Stimulated activated CD4-positive, alpha-beta T cell treated with anti-CD3 and anti-CD28 coated beads, Interleukin-4, amount 100 ng/mL, for 48 hours (primary cell): Measurements from ENCODE around the gene MAMLD1.

Experiments used
- DNase-seq, 2 donors: peaks; one replicate each; pipeline ENCODE4 v3.0.0-alpha.2; 2020; ENCODE audit warnings: low read depth in 2 of 2

MAMLD1 gene

DNA sequence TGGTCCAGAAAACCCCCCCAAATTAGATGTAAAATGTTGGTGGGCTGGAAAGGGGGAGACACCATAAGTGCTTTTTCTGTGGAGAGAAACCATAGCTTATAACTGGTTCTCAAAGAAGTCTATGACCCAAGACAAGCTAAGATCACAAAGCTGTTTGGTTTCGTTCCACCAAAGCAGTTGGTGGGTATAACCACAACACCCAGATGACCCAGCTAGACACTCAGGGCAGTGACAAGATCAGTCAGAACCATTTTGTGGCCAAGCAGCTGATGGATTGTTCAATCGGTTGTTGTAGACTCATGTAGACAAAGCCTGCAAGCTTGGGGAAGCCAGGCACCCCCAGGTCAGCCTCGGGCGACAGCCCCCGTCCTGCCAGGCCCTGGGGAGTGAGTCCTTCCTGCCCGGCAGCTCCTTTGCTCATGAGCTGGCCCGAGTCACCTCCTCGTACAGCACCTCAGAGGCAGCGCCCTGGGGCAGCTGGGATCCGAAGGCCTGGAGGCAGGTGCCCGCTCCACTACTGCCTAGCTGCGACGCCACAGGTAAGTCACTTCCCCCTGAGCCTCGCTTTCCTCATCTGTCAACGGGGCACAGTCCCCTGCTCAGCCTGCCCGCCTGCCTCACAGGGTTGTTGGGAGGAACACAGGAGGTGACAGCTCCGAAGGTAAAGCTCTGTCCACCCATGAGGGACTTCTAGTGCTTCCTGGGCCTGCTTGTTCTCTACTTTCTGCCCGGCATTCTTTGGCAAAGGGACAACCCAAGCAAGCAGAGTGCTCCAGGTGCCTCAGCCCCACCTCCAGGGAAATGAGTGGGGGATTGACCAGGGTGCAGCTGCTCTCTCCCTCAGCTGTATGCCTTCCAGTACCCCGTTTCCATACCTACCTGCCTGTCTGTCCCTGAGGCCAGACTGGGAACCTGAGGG, 140.1 kb downstream of the MAMLD1 start:
- no peak for DNase-seq

- DNase-seq, result no peak
Measured at GRCh38 chrX:150503898-150504219, 140.7 kb downstream of the MAMLD1 start.

DNA sequence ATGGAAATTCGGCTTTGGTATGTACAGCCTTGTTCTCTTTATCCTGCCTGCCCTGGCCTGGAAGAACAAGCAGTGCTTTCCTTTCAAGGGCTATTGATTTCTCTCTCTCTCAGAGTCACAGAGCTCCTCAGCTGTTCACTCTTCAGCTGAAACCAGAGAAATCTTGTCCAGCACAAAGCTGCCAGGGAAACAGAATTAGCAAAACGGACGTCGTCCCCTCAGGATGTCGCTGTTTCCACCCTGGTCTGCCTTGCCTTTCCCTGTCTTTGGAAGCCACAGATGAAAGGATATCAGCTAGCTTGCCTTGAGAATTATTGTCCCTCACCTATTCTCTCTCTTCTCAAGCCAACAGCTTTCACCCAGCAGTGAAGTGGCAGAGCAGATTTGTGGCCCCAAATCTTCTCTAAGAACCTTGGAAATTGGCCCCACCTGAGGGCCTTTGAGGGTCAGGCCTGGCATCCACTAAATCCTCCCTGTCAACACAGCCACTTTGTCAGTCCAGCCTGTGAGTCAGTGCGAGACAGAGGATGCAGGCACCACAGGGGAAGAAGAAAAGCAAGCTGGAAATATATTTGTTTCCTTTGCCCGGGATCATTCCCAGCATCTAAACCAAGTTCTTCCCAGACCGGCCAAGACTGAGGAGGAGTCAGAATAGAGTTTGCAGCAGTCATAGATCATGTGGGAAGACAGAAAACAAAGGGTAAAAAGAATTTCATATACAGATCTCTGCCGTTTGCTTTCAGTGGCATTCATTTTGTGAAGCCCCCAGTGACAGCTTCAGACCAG, 141.5 kb downstream of the MAMLD1 start:
- DNase-seq, result no peak

DNA sequence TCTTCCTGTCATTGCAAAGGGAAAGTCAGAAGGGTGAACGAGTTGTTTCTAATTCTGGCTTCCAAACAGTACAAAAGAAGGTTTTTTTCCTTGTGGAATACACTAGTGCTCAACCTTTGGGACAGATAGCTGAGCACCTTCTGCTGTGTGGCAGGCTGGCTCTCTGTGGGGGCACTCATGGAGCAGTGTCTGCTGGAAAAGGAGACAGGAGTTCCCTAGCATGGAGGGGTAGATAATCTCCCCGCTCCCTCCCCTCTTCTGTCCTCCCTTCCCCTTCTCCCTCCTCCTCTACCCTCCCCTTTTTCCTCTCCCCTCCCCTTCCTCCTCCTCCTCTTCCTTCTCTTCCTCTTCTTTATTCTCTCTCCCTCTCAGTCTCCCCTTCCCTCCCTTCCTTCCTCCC, 142.9 kb downstream of the MAMLD1 start:
- DNase-seq, result no peak

DNA sequence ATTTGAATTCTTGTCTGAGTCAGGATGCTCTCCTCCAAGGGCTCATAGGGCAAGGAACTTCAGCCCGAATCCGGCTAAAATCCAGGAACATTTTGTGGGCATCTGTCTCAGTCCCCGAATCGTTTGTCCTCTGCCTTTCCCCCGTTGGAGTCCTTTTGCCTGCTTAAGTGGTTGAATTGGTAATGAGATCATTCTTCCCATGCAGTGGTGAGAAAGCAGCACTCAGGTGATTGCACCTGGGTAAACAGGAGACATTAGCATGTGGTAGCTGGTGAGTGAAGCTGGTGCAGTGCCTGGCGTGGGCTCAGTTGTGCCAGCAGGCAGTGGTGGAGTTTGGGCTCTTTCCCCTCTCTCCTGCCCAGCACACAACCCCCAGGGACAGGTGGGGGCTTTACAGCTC, 143.4 kb downstream of the MAMLD1 start:
- no peak for DNase-seq

GRCh38 chrX:150507251-150507856, 144.2 kb downstream of the MAMLD1 start:
- no peak for DNase-seq

DNA sequence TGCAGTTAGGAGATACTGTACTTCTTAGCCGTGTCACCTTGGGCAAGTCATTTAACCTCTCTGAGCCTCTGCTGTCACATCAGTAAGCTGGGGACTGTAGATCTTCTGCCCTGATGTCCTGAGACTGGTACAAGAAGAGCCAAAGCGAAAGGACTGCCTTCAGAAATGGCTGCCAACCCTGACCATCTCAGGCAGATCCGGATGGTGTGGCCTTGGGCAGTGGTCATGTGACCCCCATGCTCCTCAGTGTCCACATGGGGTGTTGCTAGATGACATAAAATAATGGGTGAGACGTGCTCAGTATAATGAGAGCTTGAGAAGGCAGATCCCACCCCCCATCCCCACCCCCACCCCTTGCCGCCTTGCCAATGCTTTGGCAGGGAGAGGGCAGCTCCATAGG, 144.9 kb downstream of the MAMLD1 start:
- DNase-seq, result no peak

- no peak for DNase-seq
Measured at GRCh38 chrX:150508451-150509367, 145.6 kb downstream of the MAMLD1 start.

DNA sequence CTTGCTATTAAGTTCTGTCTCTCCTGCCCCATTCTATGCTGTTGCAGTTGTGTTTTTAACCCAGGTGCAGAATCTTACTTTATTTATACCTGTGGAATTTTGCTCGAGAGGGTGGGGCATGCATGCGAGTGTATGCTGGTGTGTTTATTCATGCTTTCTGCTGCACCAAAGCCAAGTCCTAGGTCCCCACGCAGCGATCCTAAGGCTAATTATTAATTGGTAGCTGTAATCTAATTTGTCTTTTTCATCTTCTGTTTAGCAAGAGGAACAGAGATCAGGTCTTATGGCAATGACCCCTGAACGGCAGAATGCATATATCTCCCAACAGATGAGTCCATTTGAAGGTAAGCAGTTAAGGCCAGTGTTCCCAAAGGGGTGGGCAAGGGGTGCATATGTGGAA, 146.6 kb downstream of the MAMLD1 start:
- no peak for DNase-seq

DNA sequence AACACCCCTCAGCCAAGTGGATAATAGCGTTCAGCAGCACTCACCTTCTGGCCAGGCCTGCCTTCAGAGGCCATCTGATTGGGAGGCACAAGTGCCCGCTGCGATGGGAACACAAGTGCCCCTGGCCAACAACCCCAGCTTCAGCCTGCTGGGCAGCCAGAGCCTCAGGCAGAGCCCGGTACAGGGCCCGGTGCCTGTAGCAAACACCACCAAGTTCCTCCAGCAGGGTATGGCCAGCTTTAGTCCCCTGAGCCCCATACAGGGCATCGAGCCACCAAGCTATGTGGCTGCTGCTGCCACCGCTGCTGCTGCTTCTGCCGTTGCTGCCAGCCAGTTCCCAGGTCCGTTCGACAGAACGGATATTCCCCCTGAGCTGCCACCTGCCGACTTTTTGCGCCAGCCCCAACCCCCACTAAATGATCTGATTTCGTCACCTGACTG, 149.4 kb downstream of the MAMLD1 start:
- DNase-seq, result no peak

DNA sequence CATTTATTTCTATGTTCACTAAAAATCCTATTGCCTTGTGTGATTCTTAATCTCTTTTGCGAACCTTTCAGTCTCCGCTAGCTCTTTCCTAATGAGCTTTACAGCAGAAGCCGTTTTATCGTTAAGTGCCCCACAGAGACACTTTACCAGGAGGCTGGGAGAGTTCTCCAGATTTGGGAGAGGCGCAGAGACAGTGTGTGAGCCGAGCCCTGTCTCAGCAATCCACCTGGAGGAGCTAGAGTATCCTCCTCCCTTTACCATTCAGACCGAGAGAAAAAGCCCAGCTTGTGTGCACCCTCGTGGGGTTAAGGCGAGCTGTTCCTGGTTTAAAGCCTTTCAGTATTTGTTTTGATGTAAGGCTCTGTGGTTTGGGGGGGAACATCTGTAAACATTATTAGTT, 150.4 kb downstream of the MAMLD1 start:
- DNase-seq, result no peak

DNA sequence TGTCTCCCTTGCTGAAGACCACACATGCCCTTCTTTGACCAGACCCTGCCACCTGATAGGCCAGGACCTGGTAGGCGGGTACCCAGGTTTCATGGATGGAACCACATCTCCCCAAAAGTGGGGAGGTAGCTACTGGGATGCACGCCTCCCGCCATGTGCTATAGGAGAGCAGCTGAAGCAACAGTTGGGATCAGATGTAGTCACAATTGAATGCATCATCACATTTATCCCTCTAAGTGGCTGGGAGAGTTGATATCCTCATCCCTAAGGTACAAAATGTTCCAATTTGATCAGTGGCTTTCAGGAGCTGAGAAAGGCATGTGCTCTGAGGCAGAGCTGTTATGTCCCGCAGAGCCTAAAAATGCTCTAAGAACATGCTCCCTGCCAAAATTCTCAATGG, 151.3 kb downstream of the MAMLD1 start:
- DNase-seq, result no peak

DNA sequence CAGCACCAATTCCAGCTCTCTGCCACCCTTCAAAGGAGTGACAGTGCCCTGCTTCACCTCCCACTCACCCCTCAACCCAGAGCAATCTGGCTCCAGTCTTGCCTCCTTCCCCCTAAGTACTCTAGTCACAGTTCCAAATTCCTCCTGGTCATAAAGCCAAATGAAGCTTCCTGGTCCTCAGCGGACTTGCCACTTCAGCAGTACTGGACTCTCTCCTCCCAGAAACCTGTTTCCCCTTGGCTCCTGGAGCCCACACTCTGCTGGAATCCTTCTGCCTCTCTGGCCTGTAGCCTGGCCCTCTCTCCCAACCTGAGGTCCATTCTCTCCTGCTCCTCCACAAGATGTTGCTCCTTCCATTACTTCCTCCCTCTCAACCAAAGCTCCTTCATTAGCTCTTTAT, 152.7 kb downstream of the MAMLD1 start:
- no peak for DNase-seq

DNA sequence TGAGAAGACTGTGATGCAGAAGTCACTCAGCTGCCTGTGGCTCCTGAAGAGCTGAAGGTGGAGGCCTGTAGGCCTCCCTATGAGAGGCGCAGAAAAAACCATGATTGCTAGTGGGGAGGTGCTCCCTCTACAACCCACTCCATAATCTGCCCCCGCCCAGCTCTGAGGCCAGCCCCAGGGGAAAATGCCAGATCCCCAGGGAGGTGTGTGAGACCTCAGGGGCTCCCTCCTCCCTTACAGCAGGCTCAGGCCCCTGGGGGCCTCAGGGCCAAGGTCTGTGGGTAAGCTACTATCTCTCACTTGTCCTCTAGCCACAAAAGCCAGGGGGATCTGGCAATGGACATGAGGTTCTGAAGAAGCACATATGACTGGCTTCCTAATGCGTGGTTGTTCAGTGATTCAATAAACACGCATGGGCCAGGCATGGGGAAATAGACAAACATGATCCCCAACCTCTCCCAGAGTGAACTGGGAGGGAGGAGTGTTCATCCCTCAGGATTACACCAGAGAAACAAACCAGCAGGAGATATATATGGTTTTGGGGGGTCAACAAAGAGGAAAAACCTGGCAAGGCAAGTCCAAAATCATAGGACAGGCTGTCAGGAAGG, 154.3 kb downstream of the MAMLD1 start:
- DNase-seq, result no peak

GRCh38 chrX:150522494-150522893, 159.4 kb downstream of the MAMLD1 start:
- no peak for DNase-seq

DNA sequence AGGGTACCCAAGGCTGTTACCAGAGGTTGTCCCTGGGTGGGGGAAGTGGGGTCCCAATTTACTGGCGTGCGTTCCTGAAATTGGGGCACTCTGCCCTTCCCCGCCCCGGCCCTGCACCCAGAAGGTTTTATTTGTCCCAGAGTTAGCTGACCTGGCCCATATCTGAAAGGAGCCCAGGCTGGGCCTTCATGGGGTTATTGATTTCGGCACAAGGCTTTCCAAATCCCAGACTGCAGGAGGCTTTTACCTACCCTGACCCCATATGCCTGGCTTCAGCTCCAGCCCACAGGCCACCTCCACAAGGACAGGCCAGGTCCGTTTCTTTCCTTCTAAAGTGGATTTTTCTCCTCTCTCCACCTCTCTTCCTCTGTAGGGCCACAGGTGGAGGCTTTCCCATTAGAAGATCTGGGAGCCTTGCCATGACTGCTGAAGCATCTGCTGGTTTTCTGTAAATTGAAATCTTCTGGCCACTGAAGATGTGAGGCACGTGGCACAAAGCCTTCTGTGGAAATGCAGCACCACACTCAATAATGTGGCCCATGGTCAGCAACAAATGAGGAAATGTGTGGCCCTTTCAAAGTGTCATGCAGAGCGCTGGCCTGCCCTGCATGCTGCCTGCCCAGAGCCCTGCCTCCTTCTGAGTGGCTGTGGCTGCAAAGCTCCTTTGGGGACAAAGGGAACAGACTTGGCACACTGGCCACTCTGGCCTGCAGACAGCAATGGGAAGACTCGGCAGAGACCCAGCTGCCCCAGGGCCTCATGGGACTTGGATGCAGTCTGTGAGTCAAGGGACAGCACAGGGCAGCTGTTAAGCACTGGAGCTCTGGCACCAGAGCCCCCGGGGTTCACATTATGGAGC, 162.2 kb downstream of the MAMLD1 start:
- DNase-seq, result no peak

DNA sequence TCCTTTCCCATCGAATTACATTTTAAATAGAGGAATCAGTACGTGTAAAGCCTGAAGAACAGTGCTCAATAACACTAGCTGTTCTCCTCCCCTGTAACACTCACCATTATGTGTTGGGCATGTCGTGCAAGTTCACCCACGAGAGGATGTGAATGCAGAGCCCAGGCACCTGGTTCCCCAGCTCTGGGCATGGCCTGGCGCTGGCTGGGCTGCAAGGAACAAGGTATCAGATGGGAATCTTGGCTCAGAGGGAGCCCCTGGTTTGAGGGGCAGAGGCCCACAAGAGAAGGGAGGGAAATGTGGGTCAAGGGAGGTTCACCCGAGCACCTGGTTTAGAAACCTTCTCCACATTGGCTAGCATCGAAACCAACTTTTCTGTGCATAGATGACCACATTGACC, 163.6 kb downstream of the MAMLD1 start:
- no peak for DNase-seq

- DNase-seq, result no peak
Measured at GRCh38 chrX:150527108-150527507, 164.0 kb downstream of the MAMLD1 start.

DNA sequence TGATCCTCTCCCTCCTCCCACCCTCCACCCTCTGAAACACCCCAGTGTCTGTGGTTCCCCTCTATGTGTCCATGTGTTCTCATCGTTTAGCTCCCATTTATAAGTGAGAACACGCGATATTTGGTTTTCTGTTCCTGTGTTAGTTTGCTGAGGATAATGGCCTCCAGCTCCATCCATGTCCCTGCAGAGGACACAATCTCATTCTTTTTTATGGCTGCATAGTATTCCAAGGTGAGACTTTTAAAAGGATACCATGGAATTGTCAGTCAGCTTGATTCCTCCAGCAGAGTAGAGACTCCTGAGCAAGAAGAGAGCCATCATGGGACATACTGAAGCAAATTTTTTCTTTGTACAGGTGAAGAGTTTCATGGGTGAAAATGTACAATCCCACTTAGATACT, 166.5 kb downstream of the MAMLD1 start:
- DNase-seq, result no peak

DNA sequence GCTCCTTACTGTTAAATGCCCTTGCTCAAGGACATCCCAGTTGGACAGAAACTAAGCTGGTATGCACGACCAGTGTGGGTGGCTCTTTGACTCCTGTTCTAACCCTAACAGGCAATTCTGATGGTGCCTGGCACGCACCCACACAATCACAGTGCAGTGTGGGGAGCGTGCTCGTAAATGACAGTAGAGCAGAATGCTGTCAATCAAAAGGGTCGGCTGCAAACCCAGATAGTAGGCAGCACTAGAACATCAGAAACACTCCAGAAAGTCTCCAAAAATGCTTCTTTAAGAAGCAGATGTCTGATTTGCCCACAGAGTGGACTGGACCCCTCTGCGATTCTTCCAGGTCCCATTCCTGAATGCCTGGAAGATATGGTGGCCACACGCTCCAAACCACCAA, 167.7 kb downstream of the MAMLD1 start:
- DNase-seq, result no peak
